ENCODE results near the gene HABP4. TPM values are rescaled to one million over a fixed set of nuclear protein-coding genes. Genes with fewer than 3 reads are reported as not detected.

The HABP4 gene, protein sequence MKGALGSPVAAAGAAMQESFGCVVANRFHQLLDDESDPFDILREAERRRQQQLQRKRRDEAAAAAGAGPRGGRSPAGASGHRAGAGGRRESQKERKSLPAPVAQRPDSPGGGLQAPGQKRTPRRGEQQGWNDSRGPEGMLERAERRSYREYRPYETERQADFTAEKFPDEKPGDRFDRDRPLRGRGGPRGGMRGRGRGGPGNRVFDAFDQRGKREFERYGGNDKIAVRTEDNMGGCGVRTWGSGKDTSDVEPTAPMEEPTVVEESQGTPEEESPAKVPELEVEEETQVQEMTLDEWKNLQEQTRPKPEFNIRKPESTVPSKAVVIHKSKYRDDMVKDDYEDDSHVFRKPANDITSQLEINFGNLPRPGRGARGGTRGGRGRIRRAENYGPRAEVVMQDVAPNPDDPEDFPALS
- 10 to 100 TPM in 1 of 2 donors, 1 to 10 TPM in 1; 3.0 to 11.5 TPM for total RNA-seq

DNA sequence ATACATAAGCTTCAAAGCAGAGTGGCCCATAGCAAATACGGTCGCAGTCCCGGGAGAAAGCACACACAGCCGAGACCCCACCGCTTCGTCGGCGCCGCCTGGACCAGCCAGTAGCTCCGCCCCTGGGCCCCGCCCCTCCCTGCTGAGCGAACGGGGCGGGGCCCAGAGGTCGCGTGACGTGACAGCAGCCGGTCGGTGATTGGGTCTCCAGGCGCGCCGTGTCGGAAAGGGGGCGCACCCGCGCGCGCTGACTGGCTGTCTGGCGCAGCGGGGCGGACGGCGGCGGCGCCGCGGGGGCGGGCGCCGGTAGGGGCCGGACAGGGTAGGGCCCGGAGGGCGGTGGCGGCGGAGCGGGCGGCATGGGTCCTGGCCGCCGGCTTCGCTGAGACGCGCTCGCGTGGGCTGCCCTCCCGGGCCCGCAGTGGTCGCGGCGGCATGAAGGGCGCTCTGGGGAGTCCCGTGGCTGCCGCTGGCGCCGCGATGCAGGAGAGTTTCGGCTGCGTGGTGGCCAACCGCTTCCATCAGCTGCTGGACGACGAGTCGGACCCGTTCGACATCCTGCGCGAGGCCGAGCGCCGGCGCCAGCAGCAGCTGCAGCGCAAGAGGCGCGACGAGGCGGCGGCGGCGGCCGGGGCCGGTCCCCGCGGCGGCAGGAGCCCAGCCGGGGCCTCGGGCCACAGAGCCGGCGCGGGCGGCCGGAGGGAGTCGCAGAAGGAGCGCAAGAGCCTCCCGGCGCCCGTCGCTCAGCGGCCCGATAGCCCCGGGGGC is at the start of gene HABP4:
Gene HABP4 (plus strand): TSS at position 325 of the 768 bp plus-strand sequence. CDS start 111 bp downstream, at position 436.
- Mint-ChIP-seq H3K4me1 (ENCODE audit: low read depth in 2 of 2) (peaks cover 12 to 15% of the 10 kb centered on the region in 2 donors), H3K9me3 (no peaks in the 10 kb centered on the region), H3K27me3 (peaks cover 18 to 22% of the 10 kb centered on the region in 2 donors), H3K36me3 (no peaks in the 10 kb centered on the region), H3K4me3 (peak within 1 kb of the TSS; percentile 88), H3K27ac (peak within 1 kb of the TSS; percentile 3 to 31)
- ATAC-seq (peak; percentile 99), DNase-seq (ENCODE audit: low spot score) (peak; percentile 97)

DNA sequence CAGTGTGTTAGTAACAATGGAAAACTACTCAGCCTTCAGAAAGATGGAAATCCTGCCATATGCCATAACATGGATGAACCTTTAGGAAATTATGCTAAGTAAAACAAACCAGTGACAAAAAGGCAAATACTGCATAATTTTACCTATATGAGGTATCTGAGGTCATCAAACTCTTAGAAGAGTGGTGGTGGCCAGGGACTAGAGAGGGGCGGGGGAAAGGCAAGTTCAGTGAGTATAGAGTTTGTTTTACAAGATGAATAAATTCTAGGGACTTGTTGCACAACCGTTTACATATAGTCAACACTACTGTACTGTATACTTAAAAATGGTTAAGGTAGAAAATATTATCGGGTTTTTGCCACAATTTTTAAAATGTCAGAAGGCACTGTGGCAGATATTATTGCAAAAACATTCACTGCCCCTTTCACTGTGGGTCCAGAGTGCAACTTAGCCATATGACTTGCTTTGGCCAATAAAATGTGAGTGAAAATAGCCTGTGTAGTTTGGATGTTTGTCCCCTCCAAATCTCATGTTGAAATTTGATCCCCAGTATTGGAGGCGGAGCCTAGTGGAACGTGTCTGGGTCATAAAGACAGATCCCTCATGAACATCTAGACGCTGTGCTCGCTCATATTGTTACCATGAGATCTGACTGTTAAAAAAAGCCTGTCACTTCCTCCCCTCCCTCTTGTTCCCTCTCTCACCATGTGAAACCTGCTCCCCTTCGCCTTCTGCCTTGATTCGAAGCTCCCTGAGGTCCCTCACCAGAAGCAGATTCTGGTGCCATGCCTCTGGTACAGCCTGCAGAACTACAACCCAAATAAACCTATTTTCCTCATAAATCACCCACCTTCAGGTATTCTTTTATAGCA is 41.3 kb upstream of the HABP4 start:
- no peak for DNase-seq (ENCODE audit: low spot score)
- no peaks in the 10 kb centered on the region for H3K27me3 Mint-ChIP-seq
- H3K36me3 Mint-ChIP-seq: no peaks in the 10 kb centered on the region
- no peak overlapping the region for H3K27ac Mint-ChIP-seq
- peaks cover 13 to 25% of the 10 kb centered on the region in 2 donors for H3K4me1 Mint-ChIP-seq (ENCODE audit: low read depth in 2 of 2)
- H3K9me3 Mint-ChIP-seq: no peaks in the 10 kb centered on the region
- peak in 1 of 2 donors; percentile 61 for ATAC-seq
- H3K4me3 Mint-ChIP-seq: no peak overlapping the region

DNA sequence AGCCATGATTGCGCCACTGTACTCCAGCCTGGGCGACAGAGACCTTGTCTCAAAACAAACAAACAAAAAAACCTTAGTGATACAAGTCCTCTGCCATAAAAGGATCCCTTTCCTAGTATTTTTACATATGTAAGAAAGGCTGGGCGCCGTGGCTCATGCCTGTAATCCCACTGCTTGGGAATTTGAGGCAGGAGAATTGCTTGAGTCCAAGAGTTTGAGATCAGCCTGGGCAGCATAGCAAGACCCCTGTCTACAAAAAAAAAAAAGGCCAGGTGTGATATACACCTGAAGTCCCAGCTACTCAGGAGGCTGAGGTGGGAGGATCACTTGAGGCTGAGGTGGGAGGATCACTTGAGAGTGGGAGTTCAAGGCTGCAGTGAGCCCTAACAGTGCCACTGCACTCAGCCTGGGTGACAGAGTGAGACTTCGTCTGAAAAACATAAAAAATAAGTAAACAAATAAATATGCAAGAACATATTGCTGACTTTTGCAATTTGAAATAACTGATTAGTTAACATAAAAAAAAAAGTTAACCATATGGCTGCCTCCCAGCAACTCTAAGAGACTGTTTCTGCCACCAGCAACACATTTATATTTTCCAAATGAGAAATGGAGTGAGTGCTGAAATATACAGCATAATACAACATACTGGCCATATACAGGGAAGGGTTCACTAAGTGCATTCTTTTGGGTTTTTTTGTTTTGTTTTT is 38.7 kb upstream of the HABP4 start:
- Mint-ChIP-seq H3K4me3 (no peak overlapping the region), H3K9me3 (no peaks in the 10 kb centered on the region), H3K36me3 (no peaks in the 10 kb centered on the region), H3K4me1 (ENCODE audit: low read depth in 2 of 2) (peaks cover 14 to 30% of the 10 kb centered on the region in 2 donors), H3K27me3 (no peaks in the 10 kb centered on the region), H3K27ac (no peak overlapping the region)
- DNase-seq (ENCODE audit: low spot score) (no peak), ATAC-seq (no peak)

DNA sequence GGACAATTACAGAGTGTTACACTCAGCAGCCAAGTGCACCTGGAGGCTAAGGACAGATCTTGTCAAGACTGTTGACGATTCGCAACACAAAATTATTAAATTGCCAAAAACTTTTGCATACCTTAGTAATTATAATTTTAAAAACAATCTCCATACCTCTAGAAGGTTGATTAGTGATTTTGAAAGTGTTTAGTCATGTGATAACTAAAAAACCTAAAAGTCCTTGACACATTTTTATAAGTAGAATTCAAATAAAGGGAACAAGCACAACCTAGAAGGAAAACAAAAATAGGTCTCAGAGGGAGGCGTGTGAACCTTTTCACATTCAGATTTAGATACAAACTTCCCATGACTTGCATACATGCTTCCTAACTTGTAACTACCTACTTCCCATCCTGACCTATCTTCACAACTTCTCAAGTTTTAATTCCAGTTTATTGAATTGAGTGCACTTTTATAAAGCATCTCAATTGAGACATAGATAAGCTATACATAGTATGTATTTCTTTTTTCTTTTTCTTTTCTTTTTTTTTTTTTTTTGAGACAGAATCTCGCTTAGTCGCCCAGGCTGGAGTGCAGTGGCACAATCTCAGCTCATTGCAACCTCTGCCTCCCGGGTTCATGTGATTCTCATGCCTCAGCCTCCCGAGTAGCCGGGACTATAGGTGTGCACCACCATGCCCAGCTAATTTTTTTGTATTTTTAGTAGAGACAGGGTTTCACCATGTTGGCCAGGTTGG is 37.6 kb upstream of the HABP4 start:
- ATAC-seq: no peak
- peak overlapping the region in 1 of 2 donors; percentile 58 for H3K27ac Mint-ChIP-seq
- H3K9me3 Mint-ChIP-seq: no peaks in the 10 kb centered on the region
- peaks cover 4% of the 10 kb centered on the region for H3K36me3 Mint-ChIP-seq
- no peak overlapping the region for H3K4me3 Mint-ChIP-seq
- H3K27me3 Mint-ChIP-seq: no peaks in the 10 kb centered on the region
- peaks cover 20 to 34% of the 10 kb centered on the region in 2 donors for H3K4me1 Mint-ChIP-seq (ENCODE audit: low read depth in 2 of 2)
- DNase-seq (ENCODE audit: low spot score): no peak

DNA sequence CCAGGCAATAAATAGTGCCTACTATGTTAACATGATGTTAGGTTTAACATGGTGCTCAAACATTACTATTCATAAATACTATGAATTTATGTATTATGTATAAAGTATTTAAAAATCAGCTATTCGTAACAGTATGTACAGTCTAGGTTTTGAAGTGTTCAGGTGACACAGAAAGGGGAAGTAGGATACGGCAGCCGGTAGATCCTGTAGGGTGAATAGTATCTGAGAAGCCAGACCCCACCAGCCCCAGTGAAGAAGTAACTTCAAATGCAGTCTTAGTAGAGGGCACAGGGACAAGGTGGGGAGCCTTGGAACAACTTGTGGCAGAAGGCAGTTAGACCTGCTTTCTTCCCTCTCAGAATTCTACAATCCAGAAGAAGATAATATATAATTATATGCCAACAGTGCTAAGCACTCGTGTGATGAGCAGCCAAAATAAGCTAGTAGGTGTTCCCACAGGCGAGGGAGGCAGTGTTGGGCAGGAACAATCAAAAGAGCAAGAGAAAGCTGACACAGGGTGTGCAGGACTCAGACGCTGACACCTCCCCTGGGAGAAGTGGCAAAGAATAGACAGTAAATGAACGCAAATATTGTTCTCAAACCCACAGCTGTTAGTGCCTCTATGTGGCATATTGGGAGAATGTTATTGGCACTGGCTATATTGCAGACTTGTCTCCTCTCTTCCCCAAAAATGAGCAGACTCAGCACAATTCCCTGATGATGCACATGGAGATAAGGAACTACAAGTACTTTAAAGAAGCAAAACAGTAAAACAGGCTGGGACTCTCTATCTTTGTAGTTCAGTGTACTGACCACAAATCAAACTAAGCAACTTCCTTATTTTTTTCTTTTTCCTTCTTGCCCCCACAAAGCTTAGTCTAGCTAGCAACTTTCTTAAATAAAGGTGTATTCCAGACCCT is 36.4 kb upstream of the HABP4 start:
- Mint-ChIP-seq H3K4me1 (ENCODE audit: low read depth in 2 of 2) (peaks cover 20 to 31% of the 10 kb centered on the region in 2 donors), H3K27ac (peak overlapping the region; percentile 29 to 58), H3K27me3 (no peaks in the 10 kb centered on the region), H3K36me3 (peaks cover 4% of the 10 kb centered on the region), H3K9me3 (no peaks in the 10 kb centered on the region), H3K4me3 (peak overlapping the region; percentile 65)
- DNase-seq (ENCODE audit: low spot score): no peak
- no peak for ATAC-seq

DNA sequence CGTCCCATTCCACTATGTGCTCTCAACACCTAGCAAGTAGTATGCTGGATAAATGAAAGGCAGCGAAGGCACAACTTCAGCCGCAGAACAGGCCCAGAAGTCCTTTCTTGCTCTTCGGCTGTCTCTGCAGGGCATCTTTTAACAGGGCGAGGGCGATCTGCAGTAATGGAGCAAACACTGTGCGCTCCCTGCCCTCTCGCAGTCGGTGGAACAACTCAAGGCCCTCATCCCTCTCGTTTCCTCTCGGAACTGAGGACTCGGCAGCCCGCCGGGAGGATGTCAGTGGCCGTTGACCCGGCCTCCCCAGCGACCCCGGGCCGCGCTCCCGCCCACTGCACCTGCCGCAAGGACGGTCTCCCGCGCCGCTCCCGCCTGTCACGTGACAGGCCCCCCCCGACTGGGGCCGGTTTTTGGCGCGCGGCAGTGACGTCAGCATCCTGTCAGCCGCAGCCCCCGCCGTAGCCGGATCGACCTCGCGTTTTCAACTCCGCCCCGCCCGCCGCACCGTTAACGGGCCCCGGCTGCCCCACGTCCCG is 32.9 kb upstream of the HABP4 start:
- ATAC-seq (peak; percentile 32 to 46), DNase-seq (ENCODE audit: low spot score) (peak; percentile 93)
- Mint-ChIP-seq H3K36me3 (peaks cover 4% of the 10 kb centered on the region), H3K27ac (peak overlapping the region; percentile 90), H3K4me3 (peak overlapping the region; percentile 95), H3K9me3 (no peaks in the 10 kb centered on the region), H3K27me3 (no peaks in the 10 kb centered on the region), H3K4me1 (ENCODE audit: low read depth in 2 of 2) (peaks cover 27 to 45% of the 10 kb centered on the region in 2 donors)

DNA sequence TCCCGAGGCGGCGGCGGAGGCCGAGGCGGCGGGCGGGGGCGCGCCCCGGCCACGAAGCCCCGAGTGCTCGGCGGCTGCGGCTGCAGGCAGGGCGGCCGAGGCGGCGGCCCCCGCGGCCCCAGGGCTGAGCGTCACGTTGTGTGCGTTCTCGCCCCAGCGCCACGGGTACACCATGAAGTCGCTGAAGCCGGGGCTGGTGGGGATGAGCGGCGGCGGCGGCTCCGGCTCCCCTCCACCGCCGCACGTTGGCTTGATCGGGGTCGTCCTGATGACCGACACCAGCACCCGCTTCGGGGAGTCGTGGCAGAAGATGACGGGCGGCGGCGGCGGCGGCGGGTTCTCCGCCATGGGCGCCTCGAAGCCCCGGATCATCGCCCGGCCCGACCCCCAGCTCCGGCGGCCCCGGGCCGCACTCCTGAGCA is 32.3 kb upstream of the HABP4 start:
- DNase-seq (ENCODE audit: low spot score) (no peak), ATAC-seq (no peak)
- H3K9me3 Mint-ChIP-seq: no peaks in the 10 kb centered on the region
- H3K4me3 Mint-ChIP-seq: peak overlapping the region; percentile 95
- H3K4me1 Mint-ChIP-seq (ENCODE audit: low read depth in 2 of 2): peaks cover 27 to 44% of the 10 kb centered on the region in 2 donors
- peaks cover 4% of the 10 kb centered on the region for H3K36me3 Mint-ChIP-seq
- H3K27ac Mint-ChIP-seq: peak overlapping the region; percentile 76 to 90
- no peaks in the 10 kb centered on the region for H3K27me3 Mint-ChIP-seq

DNA sequence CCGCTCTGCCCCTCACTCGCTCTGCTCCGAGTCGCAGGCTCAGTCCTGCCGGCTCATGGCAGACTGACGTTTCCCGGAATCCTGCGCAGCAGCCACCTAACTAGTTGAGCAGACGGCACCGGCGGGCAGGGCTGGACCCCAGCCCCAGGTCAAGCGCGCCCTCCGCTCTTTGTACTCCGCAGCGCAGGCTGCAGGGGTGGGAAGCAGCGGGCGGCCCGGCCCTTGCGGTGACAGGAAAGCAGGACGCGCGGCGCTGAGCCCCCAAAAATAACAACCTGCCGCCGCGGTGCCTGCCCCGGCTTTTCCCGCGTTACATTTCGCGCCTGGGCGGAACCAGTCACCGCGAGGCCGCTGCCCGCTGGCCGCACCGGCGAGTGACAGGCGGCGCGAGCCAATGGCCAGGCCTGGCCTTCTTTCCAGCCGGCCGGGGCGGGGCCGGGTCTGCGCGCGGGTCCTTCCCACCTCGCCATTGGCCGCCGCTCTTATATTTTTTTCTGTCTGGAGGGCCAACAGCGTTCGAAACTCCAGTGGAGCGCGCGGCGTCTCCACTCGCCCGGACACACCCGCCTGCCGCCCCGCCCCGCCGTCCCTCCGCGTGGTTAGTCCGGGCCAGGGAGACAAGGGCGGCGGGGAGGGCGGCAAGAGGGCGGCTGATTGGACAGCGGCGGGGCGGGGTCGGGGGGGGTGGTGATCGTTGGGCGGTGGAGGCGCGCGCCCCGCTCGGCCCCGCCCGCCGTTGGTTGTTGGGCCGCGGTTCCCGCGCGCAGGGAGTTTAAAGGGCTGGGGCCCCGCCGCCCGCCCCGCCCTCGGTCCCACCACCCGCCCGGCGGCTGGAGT is 31.7 kb upstream of the HABP4 start, which contains the start of gene ZNF367:
Gene ZNF367 (minus strand): TSS at position 288 of the 837 bp plus-strand sequence. CDS start 338 bp downstream, outside the sequence.
- H3K9me3 Mint-ChIP-seq: no peaks in the 10 kb centered on the region
- peak; percentile 88 to 92 for ATAC-seq
- H3K27ac Mint-ChIP-seq: peak within 1 kb of the TSS; percentile 90
- H3K36me3 Mint-ChIP-seq: peaks cover 4% of the 10 kb centered on the region
- peak; percentile 98 for DNase-seq (ENCODE audit: low spot score)
- no peaks in the 10 kb centered on the region for H3K27me3 Mint-ChIP-seq
- H3K4me3 Mint-ChIP-seq: peak within 1 kb of the TSS; percentile 95
- H3K4me1 Mint-ChIP-seq (ENCODE audit: low read depth in 2 of 2): peaks cover 22 to 37% of the 10 kb centered on the region in 2 donors

DNA sequence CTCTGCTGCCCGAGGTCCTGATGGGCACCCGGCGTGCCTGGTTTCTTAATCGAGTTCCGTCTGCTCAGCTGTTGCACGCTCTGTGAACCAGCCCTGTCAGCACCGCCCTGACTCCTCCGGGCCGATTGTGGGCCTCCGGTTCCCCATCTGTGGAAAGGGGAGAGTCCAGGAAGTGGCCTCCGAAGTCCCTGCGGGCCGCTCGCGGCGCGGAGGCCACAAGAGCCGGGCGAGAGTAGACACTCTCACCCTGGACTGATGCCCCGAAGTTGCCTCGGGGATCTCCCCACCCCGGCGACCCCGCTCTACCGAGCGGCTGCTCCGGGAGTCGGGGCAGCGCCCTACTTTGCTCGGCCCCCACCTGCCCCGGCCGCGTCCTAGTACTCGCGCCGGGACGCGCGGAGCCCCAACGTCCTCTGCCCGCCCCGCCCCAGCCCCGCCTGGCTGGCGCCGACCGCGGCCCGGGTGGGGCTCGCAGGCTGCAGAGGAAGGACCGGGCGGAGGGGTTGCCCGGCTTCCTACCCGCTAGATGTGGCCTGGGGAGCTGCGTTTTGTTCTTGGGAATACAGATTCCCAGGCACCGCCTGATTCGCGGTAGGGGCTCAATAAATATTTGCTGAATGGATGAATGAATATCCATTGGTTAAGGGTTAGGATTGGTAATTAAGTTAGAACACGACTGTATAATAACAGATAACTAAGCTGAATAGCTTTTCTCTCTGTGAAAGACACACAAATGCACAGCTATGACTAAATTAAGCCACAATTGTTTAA is 30.9 kb upstream of the HABP4 start:
- H3K27ac Mint-ChIP-seq: peak overlapping the region; percentile 86 to 90
- no peaks in the 10 kb centered on the region for H3K9me3 Mint-ChIP-seq
- peaks cover 18 to 29% of the 10 kb centered on the region in 2 donors for H3K4me1 Mint-ChIP-seq (ENCODE audit: low read depth in 2 of 2)

DNA sequence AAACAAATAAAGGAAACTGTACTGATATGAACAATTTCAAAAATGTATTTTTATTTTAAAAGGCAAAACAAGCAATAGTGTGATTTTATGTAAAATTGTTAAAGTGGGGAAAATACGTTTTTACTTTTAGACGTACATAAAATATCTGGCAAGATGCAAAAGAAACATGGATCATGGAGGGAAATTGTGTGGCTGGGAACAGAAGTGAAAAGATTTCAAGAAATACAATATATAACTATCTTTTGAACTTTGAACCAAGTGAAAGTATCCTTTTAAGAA is 30.3 kb upstream of the HABP4 start:
- no peaks in the 10 kb centered on the region for H3K9me3 Mint-ChIP-seq
- peaks cover 18 to 29% of the 10 kb centered on the region in 2 donors for H3K4me1 Mint-ChIP-seq (ENCODE audit: low read depth in 2 of 2)
- H3K27me3 Mint-ChIP-seq: no peaks in the 10 kb centered on the region

More for the DNA sequence above, 30.9 kb upstream of the HABP4 start:
- Mint-ChIP-seq H3K4me3 (peak overlapping the region; percentile 90), H3K27me3 (no peaks in the 10 kb centered on the region), H3K36me3 (peaks cover 4% of the 10 kb centered on the region)
- peak; percentile 84 for DNase-seq (ENCODE audit: low spot score)
- ATAC-seq: peak; percentile 61 to 63

More for the DNA sequence above, 30.3 kb upstream of the HABP4 start:
- Mint-ChIP-seq H3K27ac (peak overlapping the region; percentile 86 to 90), H3K36me3 (peaks cover 4% of the 10 kb centered on the region), H3K4me3 (peak overlapping the region; percentile 90)
- no peak for ATAC-seq
- DNase-seq (ENCODE audit: low spot score): no peak
